K562 (cell line): ENCODE data around the gene MANEA. TPM values are rescaled to one million over a fixed set of nuclear protein-coding genes. Genes with fewer than 3 reads are reported as not detected.

Source experiments
- ATAC-seq: fragments of 200-7000 bp; cut with Tn5 transposase; 3 replicates; pipeline ENCODE4 v1.9.1; 2020; ENCODE audit warnings: moderate library complexity
- BruUV-seq: library from RNA; stranded (reverse); fragments of 400-500 nt; replicated peaks from 2 replicates; lab custom pipeline; 2021; lab: Mats Ljungman, UMichigan
- CTCF ChIA-PET: fragments of 300-600 bp; formaldehyde crosslinking; extraction: SDS; loops from one replicate; lab custom pipeline; 2021; ENCODE audit warnings: low intra/inter-chr PET ratio; lab: Yijun Ruan, JAX
- POLR2A ChIA-PET: fragments of 300-600, 350-650 bp; sonication (Branson Sonifier 250); formaldehyde crosslinking; extraction: SDS; loops from one replicate; lab custom pipeline; 2021; ENCODE audit warnings: antibody characterized with exemption, inconsistent platforms; lab: Yijun Ruan, JAX
- DNase-seq, 4 experiments: peaks; one replicate each; pipeline versions ENCODE4 v3.0.0 to v3.0.0-alpha.2; 2011 to 2018; ENCODE audit warnings: low spot score in 3 of 4, mixed read lengths in 3 of 4; ENCODE audit errors: extremely low read depth in 1 of 4
- FAIRE-seq: peaks from 2 replicates; lab custom pipeline; 2011; peaks lifted over from hg19 to GRCh38; lab: Jason Lieb, UNC
- H2AFZ ChIP-seq: 2 replicates; pipeline ENCODE4 v1.6.0; 2011; ENCODE audit warnings: low read depth, low read length, control low read depth, inconsistent platforms
- H3K27ac ChIP-seq: fragments of 200-600 bp; 3 replicates; pipeline ENCODE4 v1.8.0; 2011; ENCODE audit warnings: low read depth, mild to moderate bottlenecking, control low read depth, inconsistent platforms, low read length, moderate library complexity, mixed read lengths; ENCODE audit errors: extremely low read depth
- H3K27me3 ChIP-seq, 2 experiments: fragments of 300-600 bp in 1 of 2; 2 replicates in 1 of 2; 3 replicates in 1 of 2; pipeline versions ENCODE4 v1.6.0 to v1.8.0; 2011; ENCODE audit warnings: inconsistent platforms in 2 of 2, low read length in 2 of 2, mild to moderate bottlenecking in 1 of 2, mixed read lengths in 1 of 2, moderate library complexity in 1 of 2; ENCODE audit not compliant: control insufficient read depth in 2 of 2, insufficient read depth in 2 of 2
- H3K36me3 ChIP-seq: fragments of 300-600 bp; 3 replicates; pipeline ENCODE4 v1.8.0; 2011; ENCODE audit warnings: mild to moderate bottlenecking, low read length, inconsistent platforms; ENCODE audit not compliant: control insufficient read depth, insufficient read depth
- H3K4me1 ChIP-seq, 2 experiments: fragments of 200-600 bp in 1 of 2; replicated peaks in 1 of 2; 2 replicates in 1 of 2; 3 replicates in 1 of 2; pipeline versions ENCODE4 v1.5.1 to v1.8.0; 2011; ENCODE audit warnings: inconsistent platforms in 2 of 2, low read length in 2 of 2, mild to moderate bottlenecking in 1 of 2, mixed read lengths in 1 of 2, moderate library complexity in 1 of 2; ENCODE audit not compliant: control insufficient read depth in 2 of 2, insufficient read depth in 2 of 2
- H3K4me2 ChIP-seq: 2 replicates; pipeline ENCODE4 v1.6.1; 2011; ENCODE audit warnings: low read length, control low read depth, inconsistent platforms, mixed read lengths; ENCODE audit not compliant: insufficient read depth
- H3K4me3 ChIP-seq: fragments of 200-600 bp; sonication (generic), shearing (Covaris generic); 2 replicates; pipeline ENCODE4 v1.5.1; 2016; ENCODE audit warnings: control low read depth, inconsistent platforms
- H3K79me2 ChIP-seq: fragments of 200-600 bp; 3 replicates; pipeline ENCODE4 v1.8.0; 2011; ENCODE audit warnings: low read length, inconsistent platforms; ENCODE audit not compliant: control insufficient read depth, insufficient read depth
- H3K9ac ChIP-seq, 2 experiments: 2 replicates each; pipeline versions ENCODE4 v1.6.0 to v1.6.1; 2011; ENCODE audit warnings: low read depth in 2 of 2, low read length in 2 of 2, control low read depth in 1 of 2, inconsistent platforms in 1 of 2, mild to moderate bottlenecking in 1 of 2, mixed read lengths in 1 of 2; ENCODE audit not compliant: insufficient read depth in 1 of 2
- H3K9me1 ChIP-seq: one replicate; pipeline ENCODE4 v1.6.0; 2011; ENCODE audit warnings: inconsistent platforms, mild to moderate bottlenecking, low read length, moderate library complexity; ENCODE audit not compliant: control insufficient read depth, insufficient read depth
- H3K9me3 ChIP-seq: replicated peaks from 2 replicates; pipeline ENCODE4 v1.5.1; 2011; ENCODE audit warnings: low read depth, low read length, inconsistent platforms; ENCODE audit not compliant: control insufficient read depth, insufficient read depth
- H4K20me1 ChIP-seq: replicated peaks from 2 replicates; pipeline ENCODE4 v1.6.1; 2011; ENCODE audit warnings: low read length, inconsistent platforms, mixed read lengths; ENCODE audit not compliant: control insufficient read depth, insufficient read depth
- DMBX1 ChIP-seq: fragments of 250-450 bp; sonication (Bioruptor Pico); IDR thresholded peaks from 2 replicates; pipeline ENCODE4 v1.8.0; 2022; ENCODE audit warnings: inconsistent platforms, mild to moderate bottlenecking, moderate library complexity, borderline replicate concordance
- HDAC1 ChIP-seq, 2 experiments: fragments of 450-650 bp; IDR thresholded peaks; 2 replicates each; pipeline ENCODE4 v1.6.1; 2016 to 2017; ENCODE audit warnings: inconsistent platforms in 1 of 2, mild to moderate bottlenecking in 1 of 2, moderate library complexity in 1 of 2
- HEY1 ChIP-seq: fragments of 250-450 bp; sonication (Bioruptor Pico); IDR thresholded peaks from 2 replicates; pipeline ENCODE4 v1.5.0; 2020; ENCODE audit warnings: mild to moderate bottlenecking, moderate library complexity, borderline replicate concordance
- ILF3 ChIP-seq: fragments of 450-650 bp; IDR thresholded peaks from 2 replicates; pipeline ENCODE4 v1.6.1; 2018; ENCODE audit warnings: antibody characterized with exemption, mild to moderate bottlenecking, moderate library complexity, borderline replicate concordance
- KDM2B ChIP-seq: fragments of 250-450 bp; sonication (Bioruptor Pico); IDR thresholded peaks from 2 replicates; pipeline ENCODE4 v1.8.0; 2021; ENCODE audit warnings: mild to moderate bottlenecking, moderate library complexity
- KDM5B ChIP-seq: fragments of 200-600 bp; sonication (generic); IDR thresholded peaks from 2 replicates; pipeline ENCODE4 v1.6.1; 2012; ENCODE audit warnings: low read depth, mild to moderate bottlenecking, moderate library complexity, low read length, control low read depth, inconsistent platforms; ENCODE audit not compliant: insufficient replicate concordance
- LARP7 ChIP-seq: fragments of 450-650 bp; IDR thresholded peaks from 2 replicates; pipeline ENCODE4 v1.6.1; 2016
- PHF20 ChIP-seq: fragments of 450-650 bp; IDR thresholded peaks from 2 replicates; pipeline ENCODE4 v1.6.1; 2018; ENCODE audit not compliant: partially characterized antibody
- POLR2H ChIP-seq: IDR thresholded peaks from 2 replicates; pipeline ENCODE4 v1.6.1; 2016; ENCODE audit warnings: missing genetic modification characterization, low read depth, mild to moderate bottlenecking, control low read depth, missing compliant biosample characterization, moderate library complexity
- STAT6 ChIP-seq: sonication (generic); formaldehyde crosslinking; IDR thresholded peaks from 2 replicates; pipeline ENCODE4 v1.8.1; 2023; ENCODE audit warnings: mild to moderate bottlenecking, missing genetic modification reagents
- TEAD2 ChIP-seq: fragments of 450-650 bp; IDR thresholded peaks from 2 replicates; pipeline ENCODE4 v1.6.1; 2016; ENCODE audit warnings: missing genetic modification characterization, control low read depth, missing compliant biosample characterization
- TGIF2 ChIP-seq: sonication (generic); formaldehyde crosslinking; IDR thresholded peaks from 2 replicates; pipeline ENCODE4 v1.8.1; 2022; ENCODE audit warnings: mild to moderate bottlenecking, missing genetic modification reagents, moderate library complexity
- THRB ChIP-seq: fragments of 450-650 bp; formaldehyde crosslinking; conservative IDR thresholded peaks from 2 replicates; pipeline ENCODE4 v1.4.0; 2022; ENCODE audit warnings: mild to moderate bottlenecking, missing genetic modification characterization
- ZKSCAN1 ChIP-seq: fragments of 150-350 bp; IDR thresholded peaks from 2 replicates; pipeline ENCODE4 v1.6.1; 2016; ENCODE audit warnings: low read depth, low read length
- ZNF282 ChIP-seq: sonication (generic); formaldehyde crosslinking; IDR thresholded peaks from 2 replicates; pipeline ENCODE4 v1.8.1; 2023; ENCODE audit warnings: missing genetic modification reagents
- WGBS: fragments of 100-300 bp; shearing (Covaris generic); methylation state at CpG from one replicate; pipeline ENCODE4 v1.1.6; 2016; ENCODE audit warnings: low coverage, mixed read lengths; ENCODE audit not compliant: insufficient coverage; ENCODE audit errors: missing lambda C conversion rate; 5-methylcytosine and 5-hydroxymethylcytosine counted together
- in situ Hi-C: fragments of 300-500 bp; cut with MboI; formaldehyde crosslinking; loops from 4 replicates; pipeline ENCODE4 v1.15.0; 2018; ENCODE audit warnings: inconsistent platforms, mixed read lengths
- intact Hi-C: fragments of 100-400 bp; cut with micrococcal nuclease; formaldehyde crosslinking; loops from 2 replicates; pipeline ENCODE4 v1.14.2; 2022
- polyA plus RNA-seq, 8 experiments: library from polyadenylated mRNA; depleted of rRNA in 4 of 8; stranded (reverse) in 5 of 8; unstranded in 3 of 8; fragments of >200 nt; fragmentation: Nextera tagmentation in 2 of 8; fragmentation: Illumina TruSeq in 1 of 8; extraction: Ambion mirVana in 2 of 8; extraction: Trizol in 1 of 8; gene quantifications; 2 replicates each; pipeline versions ENCODE4 v1.2.1 to v1.2.3, GENCODE V29; 2011 to 2014; ENCODE audit warnings: inconsistent platforms in 1 of 8, missing spikeins in 1 of 8
- total RNA-seq, 7 experiments: library from RNA; depleted of rRNA in 6 of 7; stranded (reverse); fragments of >200 nt in 6 of 7; fragmentation: Illumina TruSeq in 2 of 7; extraction: Trizol in 2 of 7; gene quantifications; 2 replicates each; pipeline versions ENCODE4 v1.2.1 to v1.2.3, GENCODE V29; 2011 to 2021; ENCODE audit warnings: low replicate concordance in 1 of 7

MANEA gene
- total and polyA plus RNA-seq, 9 of the 15 experiments (the other 6 are each of a cell fraction or from before 2014, with no cell fraction given) = 4.8 to 16.1 (median 11.4) TPM

GRCh38 chr6:95587989-95588388 is 10.7 kb downstream of the MANEA start:
- DNase-seq = no peak
- WGBS = 63% methylated on average over 1 of the region's 1 CpG
- Histone ChIP-seq H3K36me3 (peaks cover 15% of the 10 kb centered on the region; the same call in 2 of the 3 replicates), H3K4me3 (no peak overlapping the region), H3K9me3 (peaks cover 7% of the 10 kb centered on the region), H3K9ac (no peak overlapping the region), H3K9me1 (no peaks in the 10 kb centered on the region), H3K27me3 (no peaks in the 10 kb centered on the region), H3K4me1 (no peaks in the 10 kb centered on the region), H3K79me2 (peaks cover 35% of the 10 kb centered on the region), H3K4me2 (no peak overlapping the region), H2AFZ (no peak overlapping the region), H3K27ac (no peak overlapping the region), H4K20me1 (no peaks in the 10 kb centered on the region)
- CTCF ChIA-PET = no interaction called here
- in situ Hi-C loops (no loop called here), intact Hi-C loops (no loop called here)
- FAIRE-seq = no peak
- POLR2A ChIA-PET = interaction anchor here (0.7 kb wide), 1 partner anchor 10 kb away, joined by 3 read pairs; the partner anchor contains the start of gene MANEA
- ATAC-seq = no peak
- no TSS peak for BruUV-seq
- TF ChIP-seq DMBX1 (CRISPR knock-in tag) (no peak), TGIF2 (CRISPR knock-in tag) (no peak), KDM2B (no peak), LARP7 (no peak), STAT6 (CRISPR knock-in tag) (no peak), PHF20 (no peak), ZKSCAN1 (no peak), THRB (no peak), HEY1 (CRISPR knock-in tag) (no peak), ZNF282 (CRISPR knock-in tag) (no peak), HDAC1 (IDR thresholded peaks at IDR 0.05) (no peak), TEAD2 (tag) (no peak), ILF3 (no peak), POLR2H (tag) (no peak), KDM5B (no peak)
